ENCODE data around the gene PSMA5.

DNA sequence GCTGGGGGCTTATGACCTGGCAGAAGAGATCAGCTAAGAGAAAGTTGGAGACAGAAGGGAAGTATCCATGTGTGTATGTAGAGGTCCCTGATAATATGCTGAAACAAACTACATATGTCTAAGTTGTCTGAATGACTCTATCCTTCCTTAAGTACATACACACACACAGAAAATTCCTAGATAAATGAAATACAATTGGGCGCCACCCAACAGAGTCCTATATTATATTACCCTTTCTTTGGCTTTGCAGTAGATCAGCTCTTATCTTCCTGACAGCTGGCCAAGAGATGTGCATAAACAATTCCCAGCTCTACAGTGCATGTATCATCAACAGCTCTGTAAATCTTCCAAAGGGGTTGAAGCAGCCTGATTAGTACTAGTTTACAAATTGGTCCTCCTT is 68.6 kb downstream of the PSMA5 start:
- no peak for TF ChIP-seq YY1 (IDR thresholded peaks at IDR 0.05; ENCODE audit: insufficient read depth, insufficient read length)
- no peak for TF ChIP-seq SUZ12 (IDR thresholded peaks at IDR 0.05; ENCODE audit: extremely low read depth, insufficient read depth, insufficient read length)
- no peak for TF ChIP-seq ZNF274 (IDR thresholded peaks at IDR 0.05; ENCODE audit: low read depth, low read length)
